HUDEP-2 (cell line): Measurements from ENCODE around the gene DCDC2.
A peak's percentile ranks its signal among the peaks of the same experiment; 100 is the strongest.
"Not testable (repeated sequence)": the region's sequence is repeated elsewhere in the genome, so short reads cannot be mapped to it uniquely, and the experiment has no call there.

Experiments
- DNase-seq, 76 experiments: peaks; one replicate each; lab custom pipeline; 2025; ENCODE audit not compliant: unreplicated experiment in 76 of 76; lab: John Stamatoyannopoulos, UW

The DCDC2 gene

GRCh38 chr6:24157886-24158285, 200.0 kb downstream of the DCDC2 start:
- DNase-seq = no peak

- no peak for DNase-seq
These were observed 203.7 kb downstream of the DCDC2 start for GRCh38 chr6:24154121-24154520.

GRCh38 chr6:24152014-24152413, 205.8 kb downstream of the DCDC2 start:
- no peak for DNase-seq

- no peak for DNase-seq
These were observed 208.0 kb downstream of the DCDC2 start for GRCh38 chr6:24149836-24150235.

GRCh38 chr6:24149296-24149695, 208.6 kb downstream of the DCDC2 start:
- no peak for DNase-seq

- DNase-seq = no peak
These were observed 209.2 kb downstream of the DCDC2 start for GRCh38 chr6:24148684-24149083.

- DNase-seq = no peak
These were observed 209.7 kb downstream of the DCDC2 start for GRCh38 chr6:24148154-24148570.

GRCh38 chr6:24147511-24148153, 210.2 kb downstream of the DCDC2 start:
- no peak for DNase-seq

GRCh38 chr6:24146871-24147270, 211.0 kb downstream of the DCDC2 start:
- DNase-seq = no peak

- DNase-seq = no peak
These were observed 212.1 kb downstream of the DCDC2 start for GRCh38 chr6:24145690-24146131.

GRCh38 chr6:24142733-24143132, 215.1 kb downstream of the DCDC2 start:
- not testable (repeated sequence) for DNase-seq

- DNase-seq = no peak
These were observed 217.3 kb downstream of the DCDC2 start for GRCh38 chr6:24140591-24140990.

GRCh38 chr6:24139639-24140038, 218.2 kb downstream of the DCDC2 start:
- DNase-seq = no peak

GRCh38 chr6:24139080-24139479, 218.8 kb downstream of the DCDC2 start:
- no peak for DNase-seq

GRCh38 chr6:24131751-24132150, 226.1 kb downstream of the DCDC2 start:
- no peak for DNase-seq

GRCh38 chr6:24127316-24127715, 230.5 kb downstream of the DCDC2 start:
- DNase-seq = no peak

GRCh38 chr6:24126586-24127192, 231.2 kb downstream of the DCDC2 start:
- DNase-seq = peak in 54 of 76 experiments; percentile 4 to 77 (median 38)

GRCh38 chr6:24125980-24126379, 231.9 kb downstream of the DCDC2 start, which contains the start of gene NRSN1:
TSS of gene NRSN1 (plus strand) at chr6:24126215. CDS start at chr6:24134328, 8,113 bp downstream.
- DNase-seq = peak in 5 of 76 experiments; percentile 1 to 11 (median 6)

- DNase-seq = no peak
These were observed 235.7 kb downstream of the DCDC2 start for GRCh38 chr6:24122139-24122538.
